Dendritic cell treated with granulocyte-macrophage colony-stimulating factor and Interleukin-4, amounts not matched to agents 40 ng/mL and 50 ng/mL, for 4 days (primary cell): ENCODE data around the gene CPSF4L.

Experiments
- H3K27ac Mint-ChIP-seq: one replicate; pipeline ENCODE4 v1.8.0; 2022; ENCODE audit warnings: mild to moderate bottlenecking, mixed read lengths
- H3K27me3 Mint-ChIP-seq: one replicate; pipeline ENCODE4 v1.8.0; 2022; ENCODE audit warnings: mild to moderate bottlenecking, mixed read lengths
- H3K36me3 Mint-ChIP-seq: one replicate; pipeline ENCODE4 v1.8.0; 2022; ENCODE audit warnings: low read depth, mixed read lengths
- H3K4me1 Mint-ChIP-seq: one replicate; pipeline ENCODE4 v1.8.0; 2022; ENCODE audit warnings: low read depth, mixed read lengths
- H3K4me3 Mint-ChIP-seq: one replicate; pipeline ENCODE4 v1.8.0; 2022; ENCODE audit warnings: mild to moderate bottlenecking, moderate library complexity, mixed read lengths
- H3K9me3 Mint-ChIP-seq: one replicate; pipeline ENCODE4 v1.8.0; 2022; ENCODE audit warnings: mixed read lengths
- intact Hi-C: fragments of 100-400 bp; cut with micrococcal nuclease; formaldehyde crosslinking; loops from one replicate; pipeline ENCODE4 v1.15.0; 2022

Gene CPSF4L

GRCh38 chr17:73297934-73298861 is 36.5 kb upstream of the CPSF4L start:
- Mint-ChIP-seq H3K36me3 (peaks cover 9% of the 10 kb centered on the region), H3K27me3 (no peaks in the 10 kb centered on the region), H3K4me1 (peaks cover 36% of the 10 kb centered on the region), H3K27ac (peak overlapping the region; percentile 53), H3K9me3 (no peaks in the 10 kb centered on the region), H3K4me3 (no peak overlapping the region)
- intact Hi-C loops: no loop called here

DNA sequence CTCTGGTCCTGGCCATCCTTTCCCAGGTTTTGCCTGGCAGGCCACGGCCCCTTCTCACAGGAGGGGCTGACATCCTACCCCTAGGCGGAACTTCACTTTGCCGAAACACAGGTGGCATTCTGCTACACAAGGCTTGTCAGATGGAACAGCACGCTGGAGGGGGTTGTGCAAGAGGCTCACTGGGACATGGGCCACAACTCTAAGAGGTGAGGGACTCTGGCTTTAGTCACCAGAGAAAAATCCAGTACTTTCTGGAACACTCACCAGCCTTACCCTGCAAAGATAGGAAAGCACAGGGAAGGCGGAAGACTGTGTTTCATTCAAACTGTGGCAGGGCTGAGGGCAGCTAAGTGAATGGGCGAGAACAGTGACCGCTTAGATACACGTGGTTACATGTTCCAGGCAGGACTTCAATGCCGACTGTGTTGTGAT is 31.8 kb upstream of the CPSF4L start:
- no peaks in the 10 kb centered on the region for H3K9me3 Mint-ChIP-seq
- H3K27ac Mint-ChIP-seq: peak overlapping the region; percentile 45
- H3K27me3 Mint-ChIP-seq: no peaks in the 10 kb centered on the region
- H3K4me1 Mint-ChIP-seq: peaks cover 67% of the 10 kb centered on the region
- H3K4me3 Mint-ChIP-seq: no peak overlapping the region
- intact Hi-C loops: no loop called here
- H3K36me3 Mint-ChIP-seq: peaks cover 11% of the 10 kb centered on the region

GRCh38 chr17:73293031-73293430 is 31.4 kb upstream of the CPSF4L start:
- Mint-ChIP-seq H3K4me3 (no peak overlapping the region), H3K4me1 (peaks cover 65% of the 10 kb centered on the region), H3K27ac (peak overlapping the region; percentile 45), H3K36me3 (peaks cover 12% of the 10 kb centered on the region), H3K27me3 (no peaks in the 10 kb centered on the region), H3K9me3 (no peaks in the 10 kb centered on the region)
- intact Hi-C loops: no loop called here

DNA sequence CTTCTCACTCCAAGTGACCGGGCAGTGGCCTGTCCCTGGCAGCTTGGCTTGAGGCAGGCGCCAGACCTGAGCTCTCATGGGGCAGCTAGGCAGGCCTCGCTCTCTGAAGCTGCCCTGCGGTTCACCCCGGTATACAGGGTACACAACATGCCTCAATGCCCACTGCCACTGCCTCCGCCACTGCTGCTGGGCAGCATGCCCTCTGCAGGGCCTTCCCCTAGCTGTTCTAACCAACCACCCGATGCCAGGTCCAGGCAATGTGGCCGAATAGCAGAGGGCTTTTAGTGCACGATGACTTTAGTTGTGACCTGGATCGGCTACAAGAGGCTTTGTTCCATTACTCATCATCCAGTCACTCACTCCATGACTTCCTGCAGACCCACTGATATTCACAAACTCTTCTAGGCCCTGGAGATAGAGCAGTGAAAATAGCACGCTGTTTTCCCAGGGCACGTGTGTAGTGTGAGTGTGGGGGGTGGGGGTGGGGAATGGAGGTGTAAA is 30.4 kb upstream of the CPSF4L start:
- peaks cover 70% of the 10 kb centered on the region for H3K4me1 Mint-ChIP-seq
- H3K4me3 Mint-ChIP-seq: peak overlapping the region; percentile 58

GRCh38 chr17:73291260-73291801 is 29.7 kb upstream of the CPSF4L start:
- H3K4me3 Mint-ChIP-seq: peak overlapping the region; percentile 58

More for the DNA sequence above, 30.4 kb upstream of the CPSF4L start:
- peak overlapping the region; percentile 88 for H3K27ac Mint-ChIP-seq
- H3K27me3 Mint-ChIP-seq: no peaks in the 10 kb centered on the region
- H3K9me3 Mint-ChIP-seq: no peaks in the 10 kb centered on the region
- intact Hi-C loops: no loop called here
- peaks cover 12% of the 10 kb centered on the region for H3K36me3 Mint-ChIP-seq

GRCh38 chr17:73290399-73291259 is 28.9 kb upstream of the CPSF4L start:
- no peaks in the 10 kb centered on the region for H3K27me3 Mint-ChIP-seq
- peaks cover 23% of the 10 kb centered on the region for H3K36me3 Mint-ChIP-seq
- peak overlapping the region; percentile 58 for H3K4me3 Mint-ChIP-seq
- H3K27ac Mint-ChIP-seq: peak overlapping the region; percentile 88
- H3K4me1 Mint-ChIP-seq: peaks cover 80% of the 10 kb centered on the region
- intact Hi-C loops: loop anchor here (2.0 kb wide), 1 partner anchor 22 kb away; the partner anchor contains the start of gene CDC42EP4
- no peaks in the 10 kb centered on the region for H3K9me3 Mint-ChIP-seq

More at GRCh38 chr17:73291260-73291801, 29.7 kb upstream of the CPSF4L start:
- H3K36me3 Mint-ChIP-seq: peaks cover 16% of the 10 kb centered on the region
- peaks cover 77% of the 10 kb centered on the region for H3K4me1 Mint-ChIP-seq
- intact Hi-C loops: loop anchor here (2.0 kb wide), 1 partner anchor 21 kb away; the partner anchor contains the start of gene CDC42EP4
- no peaks in the 10 kb centered on the region for H3K27me3 Mint-ChIP-seq
- H3K9me3 Mint-ChIP-seq: no peaks in the 10 kb centered on the region
- peak overlapping the region; percentile 88 for H3K27ac Mint-ChIP-seq

DNA sequence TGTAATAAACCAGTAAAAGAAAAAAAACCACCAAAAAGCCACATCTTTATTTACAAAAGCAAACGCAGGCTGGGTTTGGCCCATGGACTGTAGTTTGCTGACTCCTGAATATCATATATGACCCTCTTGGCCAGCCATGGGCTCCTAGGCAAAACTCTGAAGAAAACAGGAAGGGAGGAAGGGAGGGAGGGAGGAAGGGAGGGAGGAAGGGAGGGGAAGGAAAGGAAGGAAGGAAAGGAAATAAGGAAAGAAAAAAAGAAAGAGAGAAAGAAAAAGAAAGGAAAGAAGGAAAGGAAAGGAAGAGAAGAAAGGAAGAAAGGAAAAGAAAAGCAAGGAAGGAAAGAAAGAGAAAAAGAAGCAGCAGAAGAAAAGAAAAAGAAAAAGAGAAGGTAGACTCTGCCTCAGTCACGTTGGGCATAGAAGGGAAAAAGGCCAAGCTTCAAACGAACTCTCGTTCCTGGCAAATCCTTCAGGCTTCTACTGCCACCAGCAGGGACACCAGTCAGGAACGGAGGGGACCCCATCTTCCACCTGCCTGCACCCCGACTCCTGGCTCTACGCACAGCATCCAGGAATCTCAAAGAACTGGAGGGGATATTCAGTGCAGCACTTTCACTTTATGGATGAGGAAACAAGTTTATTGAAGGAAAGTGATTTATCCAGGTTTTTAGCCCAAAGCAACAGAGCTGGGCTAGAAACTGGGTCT is 28.0 kb upstream of the CPSF4L start:
- intact Hi-C loops: loop anchor here (2.0 kb wide), 1 partner anchor 23 kb away; the partner anchor contains the start of gene CDC42EP4
- peaks cover 80% of the 10 kb centered on the region for H3K4me1 Mint-ChIP-seq

GRCh38 chr17:73288534-73289302 is 27.0 kb upstream of the CPSF4L start:
- peaks cover 37% of the 10 kb centered on the region for H3K36me3 Mint-ChIP-seq
- H3K4me1 Mint-ChIP-seq: peaks cover 74% of the 10 kb centered on the region
- H3K27me3 Mint-ChIP-seq: no peaks in the 10 kb centered on the region
- peak overlapping the region; percentile 88 for H3K27ac Mint-ChIP-seq
- no peak overlapping the region for H3K4me3 Mint-ChIP-seq
- H3K9me3 Mint-ChIP-seq: no peaks in the 10 kb centered on the region
- intact Hi-C loops: no loop called here

More for the DNA sequence above, 28.0 kb upstream of the CPSF4L start:
- Mint-ChIP-seq H3K9me3 (no peaks in the 10 kb centered on the region), H3K27ac (peak overlapping the region; percentile 88), H3K27me3 (no peaks in the 10 kb centered on the region), H3K4me3 (no peak overlapping the region), H3K36me3 (peaks cover 32% of the 10 kb centered on the region)

DNA sequence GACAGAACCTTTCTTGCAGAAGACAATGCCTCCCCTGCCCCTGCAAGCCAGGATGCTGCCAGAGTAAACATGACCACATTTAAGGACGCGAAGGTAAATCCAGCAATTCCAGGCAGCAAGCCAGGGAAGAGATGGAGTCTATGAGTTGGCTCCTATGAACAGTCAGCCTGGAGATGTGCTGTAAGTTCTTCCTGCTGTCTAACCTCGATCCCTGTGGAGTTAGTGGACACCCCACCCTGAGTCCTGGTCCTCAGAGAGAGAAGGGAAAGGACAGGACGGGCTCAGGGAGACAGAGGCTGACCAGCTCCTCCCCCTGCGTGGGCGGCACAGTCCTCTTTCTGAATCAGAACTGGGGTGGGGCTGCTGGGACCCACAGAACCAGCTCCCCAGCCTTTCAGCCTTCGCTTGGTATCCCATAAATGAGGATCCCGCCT is 25.2 kb upstream of the CPSF4L start:
- Mint-ChIP-seq H3K4me3 (no peak overlapping the region), H3K27ac (peak overlapping the region; percentile 6), H3K4me1 (peaks cover 56% of the 10 kb centered on the region)

GRCh38 chr17:73285916-73286862 is 24.5 kb upstream of the CPSF4L start:
- Mint-ChIP-seq H3K27me3 (no peaks in the 10 kb centered on the region), H3K9me3 (no peaks in the 10 kb centered on the region), H3K4me3 (no peak overlapping the region), H3K27ac (peak overlapping the region; percentile 6), H3K4me1 (peaks cover 49% of the 10 kb centered on the region), H3K36me3 (peaks cover 53% of the 10 kb centered on the region)
- intact Hi-C loops: no loop called here

More for the DNA sequence above, 25.2 kb upstream of the CPSF4L start:
- intact Hi-C loops: no loop called here
- Mint-ChIP-seq H3K36me3 (peaks cover 49% of the 10 kb centered on the region), H3K27me3 (no peaks in the 10 kb centered on the region), H3K9me3 (no peaks in the 10 kb centered on the region)

- H3K4me1 Mint-ChIP-seq: peaks cover 43% of the 10 kb centered on the region
- H3K36me3 Mint-ChIP-seq: peaks cover 53% of the 10 kb centered on the region
- H3K4me3 Mint-ChIP-seq: no peak overlapping the region
- intact Hi-C loops: no loop called here
- no peaks in the 10 kb centered on the region for H3K9me3 Mint-ChIP-seq
- H3K27ac Mint-ChIP-seq: no peak overlapping the region
- H3K27me3 Mint-ChIP-seq: no peaks in the 10 kb centered on the region
These were observed 23.9 kb upstream of the CPSF4L start for GRCh38 chr17:73285603-73285908.
